Measurements from ENCODE around the gene FAM13A. TPM values are rescaled to one million over a fixed set of nuclear protein-coding genes. Genes with fewer than 3 reads are reported as not detected.

Gene FAM13A
- total and polyA plus RNA-seq, 2 of the 8 experiments (the other 6 are each of a cell fraction or from before 2014, with no cell fraction given): 7.1 to 16.5 TPM

DNA sequence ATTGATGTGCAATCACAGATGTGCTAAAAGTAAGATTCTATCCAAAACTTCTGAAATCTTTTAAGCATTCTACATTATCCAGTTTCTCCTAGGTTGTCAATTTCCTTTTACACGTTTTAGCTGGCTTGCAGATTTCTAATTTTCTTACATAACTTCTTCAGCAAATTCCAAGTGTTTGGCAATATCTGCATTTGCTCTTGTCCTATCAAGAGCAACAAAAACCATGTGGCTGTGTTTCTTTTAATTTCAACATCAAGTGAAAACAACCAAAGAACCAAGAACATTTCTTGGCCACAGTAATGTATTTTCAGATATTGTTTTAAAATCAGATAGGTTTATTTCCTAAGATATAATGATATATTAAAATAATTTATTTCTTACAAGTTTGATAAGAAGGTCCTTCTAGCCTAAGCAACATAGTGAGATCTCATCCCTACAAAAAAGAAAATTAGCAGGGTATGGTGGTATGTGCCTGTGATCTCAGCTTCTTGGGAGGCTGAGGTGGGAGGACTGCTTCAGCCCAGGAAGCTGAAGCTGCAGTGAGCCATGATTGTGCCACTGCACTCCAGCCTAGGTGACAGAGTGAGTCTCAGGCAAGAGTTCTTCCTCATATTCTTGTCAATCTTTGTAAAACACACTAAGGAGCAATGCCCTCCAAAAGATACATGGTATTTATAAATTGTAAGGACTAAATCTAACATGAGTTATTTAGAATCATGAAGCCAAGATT lies 228.0 kb downstream of the FAM13A start (continued):
- TF ChIP-seq BRCA1 (IDR thresholded peaks at IDR 0.05; ENCODE audit: low read depth, low read length) (no peak), FOSL1 (IDR thresholded peaks at IDR 0.05; ENCODE audit: insufficient read depth, low read depth, low read length) (no peak), HDAC2 (IDR thresholded peaks at IDR 0.05; ENCODE audit: borderline replicate concordance in 1 of 2, low read depth in 2 of 2, low read length in 2 of 2) (no peak)
- TF ChIP-seq, protein P1, sequence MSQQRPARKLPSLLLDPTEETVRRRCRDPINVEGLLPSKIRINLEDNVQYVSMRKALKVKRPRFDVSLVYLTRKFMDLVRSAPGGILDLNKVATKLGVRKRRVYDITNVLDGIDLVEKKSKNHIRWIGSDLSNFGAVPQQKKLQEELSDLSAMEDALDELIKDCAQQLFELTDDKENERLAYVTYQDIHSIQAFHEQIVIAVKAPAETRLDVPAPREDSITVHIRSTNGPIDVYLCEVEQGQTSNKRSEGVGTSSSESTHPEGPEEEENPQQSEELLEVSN (IDR thresholded peaks at IDR 0.05): no peak

All from H1 (cell line).